Measurements from ENCODE around the gene FOXM1. TPM values are rescaled to one million over a fixed set of nuclear protein-coding genes. Genes with fewer than 3 reads are reported as not detected.
A peak's percentile ranks its signal among the peaks of the same experiment; 100 is the strongest.

FOXM1 gene
- total and polyA plus RNA-seq, 2 of the 13 experiments (the other 11 are each of a cell fraction or from before 2014, with no cell fraction given) = 17.1 to 25.9 TPM

GRCh38 chr12:2812290-2813213, 64.4 kb downstream of the FOXM1 start, which contains the start of gene ITFG2 (continued):
- no peak for TF ChIP-seq ZNF597 (CRISPR knock-in tag; IDR thresholded peaks at IDR 0.05)
- peak; percentile 35 for TF ChIP-seq CEBPG (CRISPR knock-in tag; IDR thresholded peaks at IDR 0.05)
- peak; percentile 75; the same call in 1 of the 2 replicates for TF ChIP-seq ZNF609 (CRISPR knock-in tag; IDR thresholded peaks at IDR 0.05; ENCODE audit: borderline replicate concordance)
- TF ChIP-seq BATF2 (CRISPR knock-in tag; IDR thresholded peaks at IDR 0.05) = no peak
- TF ChIP-seq MXD4 (CRISPR knock-in tag; IDR thresholded peaks at IDR 0.05) = peak; percentile 85
- peak; percentile 40 for TF ChIP-seq YY1 (IDR thresholded peaks at IDR 0.05; ENCODE audit: insufficient read depth, insufficient replicate concordance, low read depth, low read length)
- TF ChIP-seq SRSF9 (IDR thresholded peaks at IDR 0.05; ENCODE audit: borderline replicate concordance, insufficient read depth, low read depth, low read length, poor library complexity, severe bottlenecking) = no peak
- no peak for TF ChIP-seq NFKBIZ (CRISPR knock-in tag; IDR thresholded peaks at IDR 0.05)
- peak; percentile 98 for TF ChIP-seq FOXC1 (CRISPR knock-in tag; IDR thresholded peaks at IDR 0.05; ENCODE audit: borderline replicate concordance)
- TF ChIP-seq GABPA (IDR thresholded peaks at IDR 0.05; ENCODE audit: low read depth, low read length) = peak; percentile 74
- TF ChIP-seq GABPA (CRISPR knock-in tag; IDR thresholded peaks at IDR 0.05; ENCODE audit: low read depth) = peak; percentile 96
- peak; percentile 70; the same call in 1 of the 2 replicates for TF ChIP-seq BCL3 (CRISPR knock-in tag; IDR thresholded peaks at IDR 0.05)
- peak; percentile 75 for TF ChIP-seq ZHX2 (IDR thresholded peaks at IDR 0.05; ENCODE audit: low read depth)
- no peak for TF ChIP-seq ZHX2 (CRISPR knock-in tag; IDR thresholded peaks at IDR 0.05; ENCODE audit: borderline replicate concordance)
